Keratinocyte (primary cell): ENCODE measurements around the gene INPP5E. TPM values are rescaled to one million over a fixed set of nuclear protein-coding genes. Genes with fewer than 3 reads are reported as not detected.

Experiments
- DNase-seq: peaks from one replicate; pipeline ENCODE4 v3.0.0-alpha.2; 2011; ENCODE audit warnings: low read depth, missing footprints, low spot score
- FAIRE-seq: peaks from 2 replicates; lab custom pipeline; 2011; peaks lifted over from hg19 to GRCh38; lab: Jason Lieb, UNC
- H2AFZ ChIP-seq: 2 replicates; pipeline ENCODE4 v1.6.0; 2012; ENCODE audit warnings: low read length, control low read depth, inconsistent platforms; ENCODE audit not compliant: control insufficient read depth
- H3K27ac ChIP-seq: 2 replicates; pipeline ENCODE4 v1.5.1; 2011; ENCODE audit warnings: low read length; ENCODE audit not compliant: control insufficient read depth, insufficient read depth
- H3K27me3 ChIP-seq: 3 replicates; pipeline ENCODE4 v1.6.0; 2011; ENCODE audit warnings: low read length; ENCODE audit not compliant: control insufficient read depth, insufficient read depth; ENCODE audit errors: extremely low read depth
- H3K36me3 ChIP-seq, 2 experiments: 2 replicates in 1 of 2; 3 replicates in 1 of 2; pipeline ENCODE4 v1.5.1; 2011; ENCODE audit warnings: low read length in 2 of 2, mild to moderate bottlenecking in 1 of 2; ENCODE audit not compliant: control insufficient read depth in 2 of 2, insufficient read depth in 2 of 2; ENCODE audit errors: extremely low read depth in 1 of 2
- H3K4me1 ChIP-seq: 3 replicates; pipeline ENCODE4 v1.5.1; 2011; ENCODE audit warnings: low read length; ENCODE audit not compliant: control insufficient read depth, insufficient read depth; ENCODE audit errors: extremely low read depth
- H3K4me2 ChIP-seq: 3 replicates; pipeline ENCODE4 v1.6.0; 2011; ENCODE audit warnings: low read depth, low read length; ENCODE audit not compliant: control insufficient read depth, insufficient read depth; ENCODE audit errors: extremely low read depth
- H3K4me3 ChIP-seq, 3 experiments: fragments of 200-600 bp in 1 of 3; sonication (generic) in 1 of 3; 2 replicates in 2 of 3; 3 replicates in 1 of 3; pipeline ENCODE4 v1.5.1; 2011 to 2016; ENCODE audit warnings: low read length in 3 of 3, mild to moderate bottlenecking in 3 of 3, control low read depth in 2 of 3, inconsistent platforms in 1 of 3, low read depth in 1 of 3, mixed read lengths in 1 of 3, mixed run types in 1 of 3, moderate library complexity in 1 of 3; ENCODE audit not compliant: control insufficient read depth in 2 of 3, insufficient read depth in 2 of 3; ENCODE audit errors: extremely low read depth in 1 of 3
- H3K79me2 ChIP-seq: 2 replicates; pipeline ENCODE4 v1.6.0; 2012; ENCODE audit warnings: low read length; ENCODE audit not compliant: control insufficient read depth, insufficient read depth
- H3K9ac ChIP-seq: 3 replicates; pipeline ENCODE4 v1.6.0; 2011; ENCODE audit warnings: low read length; ENCODE audit not compliant: control insufficient read depth, insufficient read depth; ENCODE audit errors: extremely low read depth
- H3K9me1 ChIP-seq: 3 replicates; pipeline ENCODE4 v1.6.0; 2011; ENCODE audit warnings: low read length; ENCODE audit not compliant: control insufficient read depth, insufficient read depth; ENCODE audit errors: extremely low read depth
- H3K9me3 ChIP-seq: 2 replicates; pipeline ENCODE4 v1.5.1; 2012; ENCODE audit warnings: low read depth, low read length; ENCODE audit not compliant: control insufficient read depth
- H4K20me1 ChIP-seq: 3 replicates; pipeline ENCODE4 v1.6.0; 2011; ENCODE audit warnings: low read length; ENCODE audit not compliant: control insufficient read depth, insufficient read depth; ENCODE audit errors: extremely low read depth
- EZH2 ChIP-seq: IDR thresholded peaks from one replicate; pipeline ENCODE4 v1.6.1; 2012; ENCODE audit warnings: inconsistent platforms, mild to moderate bottlenecking, low read length, moderate library complexity
- dilution Hi-C: fragments of 300-500 bp; cut with MboI; formaldehyde crosslinking; loops from one replicate; pipeline ENCODE4 v1.7.0; 2020; ENCODE audit warnings: low sequenced_read_pairs; ENCODE audit not compliant: extremely low pct_ligation_motif_present
- polyA plus RNA-seq, 5 experiments: library from polyadenylated mRNA; depleted of rRNA in 3 of 5; stranded (reverse) in 3 of 5; stranded (forward) in 1 of 5; unstranded in 1 of 5; fragments of >200 nt; gene quantifications; 1 replicate in 1 of 5; 2 replicates in 3 of 5; 3 replicates in 1 of 5; pipeline versions ENCODE4 v1.2.1 to v1.2.3, GENCODE V29; 2011 to 2012; ENCODE audit warnings: missing spikeins in 2 of 5, low read depth in 1 of 5, low replicate concordance in 1 of 5
- TF ChIP-seq, protein P1 (sequence below), 3 experiments: IDR thresholded peaks in 1 of 3; conservative IDR thresholded peaks in 1 of 3; optimal IDR thresholded peaks in 1 of 3; 2 replicates in 2 of 3; 3 replicates in 1 of 3; pipeline versions ENCODE3 to v1.5.1; 2011; ENCODE audit warnings: low read length in 3 of 3, mild to moderate bottlenecking in 3 of 3, moderate library complexity in 2 of 3, control low read depth in 1 of 3, inconsistent platforms in 1 of 3; ENCODE audit not compliant: insufficient read depth in 2 of 3; ENCODE audit errors: extremely low read depth in 1 of 3

INPP5E gene
- polyA plus RNA-seq, 1 donor (not counting 4 experiments of a cell fraction or from before 2014, with no cell fraction given): 4.4 TPM

- Histone ChIP-seq H3K36me3 (peaks cover 28 to 42% of the 10 kb centered on the region in 2 experiments), H3K27ac (no peak overlapping the region), H4K20me1 (peaks cover under 1% of the 10 kb centered on the region), H3K4me3 (no peak overlapping the region), H3K9me1 (no peaks in the 10 kb centered on the region), H3K9ac (no peak overlapping the region), H3K27me3 (no peaks in the 10 kb centered on the region), H3K79me2 (no peaks in the 10 kb centered on the region), H2AFZ (no peak overlapping the region), H3K4me2 (no peak overlapping the region), H3K4me1 (no peaks in the 10 kb centered on the region), H3K9me3 (no peaks in the 10 kb centered on the region)
- DNase-seq: no peak
- TF ChIP-seq EZH2: no peak
- TF ChIP-seq, protein P1, sequence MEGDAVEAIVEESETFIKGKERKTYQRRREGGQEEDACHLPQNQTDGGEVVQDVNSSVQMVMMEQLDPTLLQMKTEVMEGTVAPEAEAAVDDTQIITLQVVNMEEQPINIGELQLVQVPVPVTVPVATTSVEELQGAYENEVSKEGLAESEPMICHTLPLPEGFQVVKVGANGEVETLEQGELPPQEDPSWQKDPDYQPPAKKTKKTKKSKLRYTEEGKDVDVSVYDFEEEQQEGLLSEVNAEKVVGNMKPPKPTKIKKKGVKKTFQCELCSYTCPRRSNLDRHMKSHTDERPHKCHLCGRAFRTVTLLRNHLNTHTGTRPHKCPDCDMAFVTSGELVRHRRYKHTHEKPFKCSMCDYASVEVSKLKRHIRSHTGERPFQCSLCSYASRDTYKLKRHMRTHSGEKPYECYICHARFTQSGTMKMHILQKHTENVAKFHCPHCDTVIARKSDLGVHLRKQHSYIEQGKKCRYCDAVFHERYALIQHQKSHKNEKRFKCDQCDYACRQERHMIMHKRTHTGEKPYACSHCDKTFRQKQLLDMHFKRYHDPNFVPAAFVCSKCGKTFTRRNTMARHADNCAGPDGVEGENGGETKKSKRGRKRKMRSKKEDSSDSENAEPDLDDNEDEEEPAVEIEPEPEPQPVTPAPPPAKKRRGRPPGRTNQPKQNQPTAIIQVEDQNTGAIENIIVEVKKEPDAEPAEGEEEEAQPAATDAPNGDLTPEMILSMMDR (optimal IDR thresholded peaks at IDR 0.05 in 1 of 3, IDR thresholded peaks at IDR 0.05 in 1 of 3, conservative IDR thresholded peaks at IDR 0.05 in 1 of 3; ENCODE audit: extremely low read depth in 1 of 3, insufficient read depth in 2 of 3, low read length in 3 of 3): no peak
- dilution Hi-C loops: no loop called here
- no peak for FAIRE-seq
These were observed 57.6 kb downstream of the INPP5E start for GRCh38 chr9:136381966-136382513.

DNA sequence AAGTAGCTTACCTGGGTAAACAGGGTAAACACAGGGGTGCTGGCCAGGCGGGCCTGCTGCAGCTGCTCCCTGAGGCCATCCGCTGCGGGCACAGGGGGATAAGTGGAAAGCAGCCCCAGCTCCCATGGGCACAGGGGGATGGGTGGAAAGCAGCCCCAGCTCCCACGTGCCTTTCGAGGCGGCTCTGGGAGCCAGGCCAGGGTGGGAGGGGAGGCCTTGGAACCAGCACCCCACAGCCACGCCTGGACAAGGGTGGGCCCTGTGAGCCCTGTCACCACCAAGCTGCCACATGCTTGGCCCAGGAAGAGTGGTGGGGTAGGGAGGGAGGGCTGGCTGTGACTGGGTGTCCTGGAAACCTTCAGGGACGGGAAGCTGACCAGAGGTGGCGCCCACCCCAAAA is 58.3 kb downstream of the INPP5E start:
- no peak overlapping the region for H3K4me3 ChIP-seq
- H4K20me1 ChIP-seq: peaks cover 2% of the 10 kb centered on the region
- H3K27me3 ChIP-seq: no peaks in the 10 kb centered on the region
- no peaks in the 10 kb centered on the region for H3K4me1 ChIP-seq
- dilution Hi-C loops: no loop called here
- FAIRE-seq (no peak), DNase-seq (no peak)
- H3K9me3 ChIP-seq: no peaks in the 10 kb centered on the region
- TF ChIP-seq, protein P1 (optimal IDR thresholded peaks at IDR 0.05 in 1 of 3, IDR thresholded peaks at IDR 0.05 in 1 of 3, conservative IDR thresholded peaks at IDR 0.05 in 1 of 3; ENCODE audit: extremely low read depth in 1 of 3, insufficient read depth in 2 of 3, low read length in 3 of 3): no peak
- TF ChIP-seq EZH2: no peak
- H3K79me2 ChIP-seq: no peaks in the 10 kb centered on the region
- peaks cover 25 to 42% of the 10 kb centered on the region in 2 experiments for H3K36me3 ChIP-seq
- H2AFZ ChIP-seq: no peak overlapping the region
- H3K27ac ChIP-seq: no peak overlapping the region
- no peaks in the 10 kb centered on the region for H3K9me1 ChIP-seq
- no peak overlapping the region for H3K9ac ChIP-seq
- no peak overlapping the region for H3K4me2 ChIP-seq
